COR-L47 (cell line): ENCODE data around the gene OSBPL10.
A peak's percentile ranks its signal among the peaks of the same experiment; 100 is the strongest.
"Not testable (repeated sequence)": the region's sequence is repeated elsewhere in the genome, so short reads cannot be mapped to it uniquely, and the experiment has no call there.

ENCODE experiments used
- DNase-seq: peaks from one replicate; lab custom pipeline; 2025; lab: John Stamatoyannopoulos, UW

Gene OSBPL10

GRCh38 chr3:31993843-31994242, 12.8 kb upstream of the OSBPL10 start:
- DNase-seq = no peak

- DNase-seq = not testable (repeated sequence)
These were observed 11.9 kb upstream of the OSBPL10 start for GRCh38 chr3:31992995-31993394.

- no peak for DNase-seq
These were observed 7.2 kb upstream of the OSBPL10 start for GRCh38 chr3:31988271-31988670.

GRCh38 chr3:31985831-31986230, 4.8 kb upstream of the OSBPL10 start:
- DNase-seq = no peak

- DNase-seq = no peak
These were observed 3.3 kb upstream of the OSBPL10 start for GRCh38 chr3:31984321-31984720.

- peak; percentile 33 for DNase-seq
These were observed 394 bp downstream of the OSBPL10 start for GRCh38 chr3:31980530-31981205.

GRCh38 chr3:31979001-31979697, 1.9 kb downstream of the OSBPL10 start:
- DNase-seq = no peak

GRCh38 chr3:31978553-31978952, 2.5 kb downstream of the OSBPL10 start:
- no peak for DNase-seq

- DNase-seq = no peak
These were observed 3.3 kb downstream of the OSBPL10 start for GRCh38 chr3:31977736-31978135.

- no peak for DNase-seq
These were observed 4.8 kb downstream of the OSBPL10 start for GRCh38 chr3:31976302-31976701.

GRCh38 chr3:31974964-31975363, 6.1 kb downstream of the OSBPL10 start:
- no peak for DNase-seq

- DNase-seq = no peak
These were observed 6.6 kb downstream of the OSBPL10 start for GRCh38 chr3:31974471-31974870.

- DNase-seq = no peak
These were observed 7.2 kb downstream of the OSBPL10 start for GRCh38 chr3:31973837-31974236.

GRCh38 chr3:31973081-31973480, 8.0 kb downstream of the OSBPL10 start:
- no peak for DNase-seq

GRCh38 chr3:31971607-31972006, 9.5 kb downstream of the OSBPL10 start:
- DNase-seq = no peak

- DNase-seq = no peak
These were observed 12.1 kb downstream of the OSBPL10 start for GRCh38 chr3:31968927-31969418.

GRCh38 chr3:31968369-31968926, 12.6 kb downstream of the OSBPL10 start:
- DNase-seq = no peak

GRCh38 chr3:31967592-31967991, 13.5 kb downstream of the OSBPL10 start:
- no peak for DNase-seq

- no peak for DNase-seq
These were observed 14.0 kb downstream of the OSBPL10 start for GRCh38 chr3:31966978-31967591.

- DNase-seq = no peak
These were observed 18.3 kb downstream of the OSBPL10 start for GRCh38 chr3:31962801-31963205.

- no peak for DNase-seq
These were observed 20.1 kb downstream of the OSBPL10 start for GRCh38 chr3:31960793-31961431.
